Muscle layer of colon (tissue), 2 donors: ENCODE results near the gene APOA1.
"Not testable (repeated sequence)": the region's sequence is repeated elsewhere in the genome, so short reads cannot be mapped to it uniquely, and the experiment has no call there.

ENCODE experiments used
- H3K27ac ChIP-seq: one replicate; pipeline ENCODE4 v1.7.0; 2013; ENCODE audit warnings: low read depth, mild to moderate bottlenecking, low read length, moderate library complexity
- H3K27me3 ChIP-seq, 2 donors: one replicate each; pipeline ENCODE4 v1.7.0; 2013; ENCODE audit warnings: low read length in 2 of 2, mild to moderate bottlenecking in 2 of 2; ENCODE audit not compliant: insufficient read depth in 2 of 2, control insufficient read depth in 1 of 2
- H3K36me3 ChIP-seq: one replicate; pipeline ENCODE4 v1.7.0; 2013; ENCODE audit warnings: mild to moderate bottlenecking, low read length; ENCODE audit not compliant: insufficient read depth
- H3K4me1 ChIP-seq: one replicate; pipeline ENCODE4 v1.7.0; 2013; ENCODE audit warnings: mild to moderate bottlenecking, low read length; ENCODE audit not compliant: insufficient read depth
- H3K4me3 ChIP-seq, 2 donors: one replicate each; pipeline ENCODE4 v1.7.0; 2013; ENCODE audit warnings: low read length in 2 of 2, low read depth in 1 of 2, mild to moderate bottlenecking in 1 of 2, moderate library complexity in 1 of 2
- H3K9ac ChIP-seq: one replicate; pipeline ENCODE4 v1.7.0; 2013; ENCODE audit warnings: low read length
- H3K9me3 ChIP-seq: one replicate; pipeline ENCODE4 v1.7.0; 2013; ENCODE audit warnings: mild to moderate bottlenecking, low read length
- donor health status: abdominal sarcoma.
- donor health status: Adenocarcinoma of cecum.

Gene APOA1

GRCh38 chr11:116807601-116808261 is 29.7 kb downstream of the APOA1 start:
- Histone ChIP-seq H3K27me3 (no peaks in the 10 kb centered on the region), H3K27ac (no peak overlapping the region), H3K4me1 (no peaks in the 10 kb centered on the region), H3K9me3 (no peaks in the 10 kb centered on the region), H3K9ac (no peak overlapping the region), H3K36me3 (no peaks in the 10 kb centered on the region), H3K4me3 (no peak overlapping the region)

- H3K4me1 ChIP-seq = no peaks in the 10 kb centered on the region
- H3K27me3 ChIP-seq = no peaks in the 10 kb centered on the region
- H3K9me3 ChIP-seq = no peaks in the 10 kb centered on the region
- H3K9ac ChIP-seq = no peak overlapping the region
- no peak overlapping the region for H3K27ac ChIP-seq
- no peaks in the 10 kb centered on the region for H3K36me3 ChIP-seq
- H3K4me3 ChIP-seq = no peak overlapping the region
Observed at GRCh38 chr11:116804001-116804400, 33.4 kb downstream of the APOA1 start.

GRCh38 chr11:116801662-116802061 is 35.8 kb downstream of the APOA1 start:
- not testable (repeated sequence) for H3K4me1 ChIP-seq, H3K9me3 ChIP-seq, H3K36me3 ChIP-seq, H3K27me3 ChIP-seq, H3K4me3 ChIP-seq, H3K27ac ChIP-seq, H3K9ac ChIP-seq

GRCh38 chr11:116800610-116801009 is 36.8 kb downstream of the APOA1 start:
- Histone ChIP-seq H3K27ac (no peak overlapping the region), H3K4me1 (no peaks in the 10 kb centered on the region), H3K36me3 (no peaks in the 10 kb centered on the region), H3K27me3 (no peaks in the 10 kb centered on the region), H3K9ac (no peak overlapping the region), H3K4me3 (no peak overlapping the region), H3K9me3 (no peaks in the 10 kb centered on the region)

GRCh38 chr11:116798368-116798767 is 39.1 kb downstream of the APOA1 start:
- no peaks in the 10 kb centered on the region for H3K27me3 ChIP-seq
- H3K4me1 ChIP-seq = no peaks in the 10 kb centered on the region
- no peaks in the 10 kb centered on the region for H3K9me3 ChIP-seq
- no peak overlapping the region for H3K9ac ChIP-seq
- no peak overlapping the region for H3K27ac ChIP-seq
- no peaks in the 10 kb centered on the region for H3K36me3 ChIP-seq
- H3K4me3 ChIP-seq = no peak overlapping the region

GRCh38 chr11:116797816-116798215 is 39.6 kb downstream of the APOA1 start:
- no peaks in the 10 kb centered on the region for H3K36me3 ChIP-seq
- no peak overlapping the region for H3K4me3 ChIP-seq
- no peaks in the 10 kb centered on the region for H3K9me3 ChIP-seq
- H3K27me3 ChIP-seq = no peaks in the 10 kb centered on the region
- H3K9ac ChIP-seq = no peak overlapping the region
- H3K4me1 ChIP-seq = no peaks in the 10 kb centered on the region
- H3K27ac ChIP-seq = no peak overlapping the region

- Histone ChIP-seq H3K27ac (no peak overlapping the region), H3K9ac (no peak overlapping the region), H3K4me3 (no peak overlapping the region), H3K4me1 (no peaks in the 10 kb centered on the region), H3K27me3 (no peaks in the 10 kb centered on the region), H3K9me3 (no peaks in the 10 kb centered on the region), H3K36me3 (no peaks in the 10 kb centered on the region)
Observed at GRCh38 chr11:116796548-116796947, 40.9 kb downstream of the APOA1 start.

GRCh38 chr11:116794851-116795250 is 42.6 kb downstream of the APOA1 start:
- no peak overlapping the region for H3K27ac ChIP-seq
- no peaks in the 10 kb centered on the region for H3K9me3 ChIP-seq
- H3K27me3 ChIP-seq = no peaks in the 10 kb centered on the region
- no peak overlapping the region for H3K9ac ChIP-seq
- H3K36me3 ChIP-seq = no peaks in the 10 kb centered on the region
- H3K4me3 ChIP-seq = no peak overlapping the region
- H3K4me1 ChIP-seq = no peaks in the 10 kb centered on the region

GRCh38 chr11:116793772-116794097 is 43.7 kb downstream of the APOA1 start:
- Histone ChIP-seq H3K4me1 (peaks cover under 1% of the 10 kb centered on the region), H3K9me3 (no peaks in the 10 kb centered on the region), H3K36me3 (no peaks in the 10 kb centered on the region)

GRCh38 chr11:116792869-116793771 is 44.3 kb downstream of the APOA1 start:
- Histone ChIP-seq H3K9me3 (no peaks in the 10 kb centered on the region), H3K9ac (no peak overlapping the region), H3K4me1 (peaks cover 7% of the 10 kb centered on the region), H3K27me3 (no peaks in the 10 kb centered on the region), H3K4me3 (no peak overlapping the region), H3K27ac (no peak overlapping the region), H3K36me3 (no peaks in the 10 kb centered on the region)

More at GRCh38 chr11:116793772-116794097, 43.7 kb downstream of the APOA1 start:
- Histone ChIP-seq H3K27me3 (no peaks in the 10 kb centered on the region), H3K27ac (no peak overlapping the region), H3K9ac (no peak overlapping the region), H3K4me3 (no peak overlapping the region)

GRCh38 chr11:116792144-116792868 is 45.1 kb downstream of the APOA1 start:
- H3K4me1 ChIP-seq = peaks cover 8% of the 10 kb centered on the region
- H3K27me3 ChIP-seq = no peaks in the 10 kb centered on the region
- no peaks in the 10 kb centered on the region for H3K36me3 ChIP-seq
- H3K4me3 ChIP-seq = no peak overlapping the region
- no peaks in the 10 kb centered on the region for H3K9me3 ChIP-seq
- no peak overlapping the region for H3K9ac ChIP-seq
- no peak overlapping the region for H3K27ac ChIP-seq
